ENCODE results near the gene IL34. TPM values are rescaled to one million over a fixed set of nuclear protein-coding genes. Genes with fewer than 3 reads are reported as not detected.

IL34 gene
- total and polyA plus RNA-seq, 2 of the 13 experiments (the other 11 are each of a cell fraction or from before 2014, with no cell fraction given), result 1.2 to 1.3 TPM

DNA sequence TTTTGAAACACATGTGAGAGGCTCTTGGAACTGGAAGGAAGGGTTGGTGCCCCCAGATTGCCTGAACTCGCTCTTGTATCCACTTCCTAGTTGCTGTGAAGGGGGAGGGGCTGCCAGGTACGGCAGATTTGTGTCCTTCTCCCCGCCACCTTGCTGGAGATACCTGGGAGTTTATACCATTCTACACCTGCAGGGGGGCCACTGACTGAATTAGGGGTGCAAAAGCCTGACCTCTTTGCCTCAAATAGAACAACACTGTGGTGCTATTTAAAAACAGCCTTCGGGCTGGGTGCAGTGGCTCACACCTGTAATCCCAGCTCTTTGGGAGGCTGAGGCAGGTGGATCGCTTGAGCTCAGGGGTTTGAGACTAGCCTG is 35.1 kb upstream of the IL34 start:
- H3K4me1 ChIP-seq (ENCODE audit: insufficient read depth, low read length), result peaks cover 11% of the 10 kb centered on the region; the same call in 1 of the 2 replicates
- no TSS peak for BruUV-seq (replicated peaks)
- H3K4me3 ChIP-seq (replicated peaks in 1 of 3; ENCODE audit: insufficient read depth in 1 of 3, low read depth in 2 of 3, low read length in 3 of 3), result no peak overlapping the region
- 70% methylated on average over 5 of the region's 5 CpGs for WGBS (ENCODE audit: low lambda C conversion rate)
- H3K9me3 ChIP-seq (ENCODE audit: low read length), result no peaks in the 10 kb centered on the region
- H3K36me3 ChIP-seq (replicated peaks in 1 of 2; ENCODE audit: control insufficient read depth in 1 of 2, insufficient read depth in 2 of 2, low read length in 2 of 2), result no peaks in the 10 kb centered on the region
- peaks cover 0 to 20% of the 10 kb centered on the region in 2 experiments; a peak in 1 of 5 replicates for H3K27me3 ChIP-seq (ENCODE audit: control insufficient read depth in 1 of 2, insufficient read depth in 2 of 2, low read length in 2 of 2)
- H3K4me2 ChIP-seq (ENCODE audit: low read depth, low read length), result no peak overlapping the region
- no peak overlapping the region for H3K27ac ChIP-seq (ENCODE audit: extremely low read length, insufficient read depth, low read length)
- DNase-seq (ENCODE audit: low spot score), result no peak
- H2AFZ ChIP-seq (ENCODE audit: low read length), result no peak overlapping the region
- H3K9ac ChIP-seq (ENCODE audit: insufficient read depth, low read depth, low read length), result no peak overlapping the region
- TF ChIP-seq ZNF281 (CRISPR knock-in tag; IDR thresholded peaks at IDR 0.05; ENCODE audit: borderline replicate concordance) (no peak), ZBTB40 (IDR thresholded peaks at IDR 0.05) (no peak), ZBTB40 (CRISPR knock-in tag; IDR thresholded peaks at IDR 0.05) (no peak), ZNF547 (CRISPR knock-in tag; IDR thresholded peaks at IDR 0.05) (no peak), XRCC5 (optimal IDR thresholded peaks at IDR 0.05; ENCODE audit: low read length) (no peak)
- TF ChIP-seq, protein P1, sequence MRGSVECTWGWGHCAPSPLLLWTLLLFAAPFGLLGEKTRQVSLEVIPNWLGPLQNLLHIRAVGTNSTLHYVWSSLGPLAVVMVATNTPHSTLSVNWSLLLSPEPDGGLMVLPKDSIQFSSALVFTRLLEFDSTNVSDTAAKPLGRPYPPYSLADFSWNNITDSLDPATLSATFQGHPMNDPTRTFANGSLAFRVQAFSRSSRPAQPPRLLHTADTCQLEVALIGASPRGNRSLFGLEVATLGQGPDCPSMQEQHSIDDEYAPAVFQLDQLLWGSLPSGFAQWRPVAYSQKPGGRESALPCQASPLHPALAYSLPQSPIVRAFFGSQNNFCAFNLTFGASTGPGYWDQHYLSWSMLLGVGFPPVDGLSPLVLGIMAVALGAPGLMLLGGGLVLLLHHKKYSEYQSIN (CRISPR knock-in tag; IDR thresholded peaks at IDR 0.05; ENCODE audit: borderline replicate concordance), result no peak
- intact Hi-C loops (cut with micrococcal nuclease; ENCODE audit: unreplicated experiment), result no loop called here
- in situ Hi-C loops (cut with HindIII; ENCODE audit: extremely low pct_ligation_motif_present, low pct_unique_long_range_greater_than_20kb), result no loop called here
- FAIRE-seq, result no peak
- no peak for ATAC-seq
- H3K79me2 ChIP-seq (ENCODE audit: insufficient read depth, low read length), result no peaks in the 10 kb centered on the region
- H4K20me1 ChIP-seq (ENCODE audit: insufficient read depth, low read length), result no peaks in the 10 kb centered on the region
- CTCF ChIA-PET (ENCODE audit: low intra/inter-chr PET ratio, low total read pairs), result no interaction called here
- POLR2A ChIA-PET, result no interaction called here
